Stimulated activated CD8-positive, alpha-beta memory T cell treated with anti-CD3 and anti-CD28 coated beads, Interleukin-15, amount 100 ng/mL, for 24 hours (primary cell): ENCODE data around the gene GLIS1.
"Not testable (repeated sequence)": the region's sequence is repeated elsewhere in the genome, so short reads cannot be mapped to it uniquely, and the experiment has no call there.

Experiments used
- DNase-seq: peaks from one replicate; pipeline ENCODE4 v3.0.0-alpha.2; 2020; ENCODE audit warnings: low read depth

GLIS1 gene

GRCh38 chr1:53654216-53655210 is 84.5 kb downstream of the GLIS1 start:
- no peak for DNase-seq

- DNase-seq: no peak
These were observed 85.3 kb downstream of the GLIS1 start for GRCh38 chr1:53653631-53654030.

- no peak for DNase-seq
These were observed 85.8 kb downstream of the GLIS1 start for GRCh38 chr1:53653200-53653575.

- DNase-seq: no peak
These were observed 86.3 kb downstream of the GLIS1 start for GRCh38 chr1:53652441-53653199.

GRCh38 chr1:53651356-53651755 is 87.6 kb downstream of the GLIS1 start:
- DNase-seq: no peak

GRCh38 chr1:53648516-53648915 is 90.4 kb downstream of the GLIS1 start:
- no peak for DNase-seq

GRCh38 chr1:53647915-53648314 is 91.0 kb downstream of the GLIS1 start:
- not testable (repeated sequence) for DNase-seq

- no peak for DNase-seq
These were observed 92.2 kb downstream of the GLIS1 start for GRCh38 chr1:53646732-53647131.

- no peak for DNase-seq
These were observed 93.3 kb downstream of the GLIS1 start for GRCh38 chr1:53645690-53646078.

- no peak for DNase-seq
These were observed 93.9 kb downstream of the GLIS1 start for GRCh38 chr1:53644909-53645689.

GRCh38 chr1:53644496-53644895 is 94.5 kb downstream of the GLIS1 start:
- no peak for DNase-seq

- no peak for DNase-seq
These were observed 95.0 kb downstream of the GLIS1 start for GRCh38 chr1:53643881-53644390.

GRCh38 chr1:53643041-53643880 is 95.7 kb downstream of the GLIS1 start:
- no peak for DNase-seq

GRCh38 chr1:53642607-53643006 is 96.4 kb downstream of the GLIS1 start:
- no peak for DNase-seq

- DNase-seq: no peak
These were observed 96.8 kb downstream of the GLIS1 start for GRCh38 chr1:53642215-53642555.

GRCh38 chr1:53641481-53642214 is 97.3 kb downstream of the GLIS1 start:
- no peak for DNase-seq

GRCh38 chr1:53640701-53641075 is 98.3 kb downstream of the GLIS1 start:
- DNase-seq: no peak

- no peak for DNase-seq
These were observed 98.8 kb downstream of the GLIS1 start for GRCh38 chr1:53639996-53640700.

- DNase-seq: no peak
These were observed 99.7 kb downstream of the GLIS1 start for GRCh38 chr1:53639251-53639763.
